KG1 (cell line): ENCODE results near the gene LMAN2L.
A peak's percentile ranks its signal among the peaks of the same experiment; 100 is the strongest.

Experiments
- DNase-seq: peaks from one replicate; lab custom pipeline; 2025; lab: John Stamatoyannopoulos, UW

The LMAN2L gene, protein sequence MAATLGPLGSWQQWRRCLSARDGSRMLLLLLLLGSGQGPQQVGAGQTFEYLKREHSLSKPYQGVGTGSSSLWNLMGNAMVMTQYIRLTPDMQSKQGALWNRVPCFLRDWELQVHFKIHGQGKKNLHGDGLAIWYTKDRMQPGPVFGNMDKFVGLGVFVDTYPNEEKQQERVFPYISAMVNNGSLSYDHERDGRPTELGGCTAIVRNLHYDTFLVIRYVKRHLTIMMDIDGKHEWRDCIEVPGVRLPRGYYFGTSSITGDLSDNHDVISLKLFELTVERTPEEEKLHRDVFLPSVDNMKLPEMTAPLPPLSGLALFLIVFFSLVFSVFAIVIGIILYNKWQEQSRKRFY

DNA sequence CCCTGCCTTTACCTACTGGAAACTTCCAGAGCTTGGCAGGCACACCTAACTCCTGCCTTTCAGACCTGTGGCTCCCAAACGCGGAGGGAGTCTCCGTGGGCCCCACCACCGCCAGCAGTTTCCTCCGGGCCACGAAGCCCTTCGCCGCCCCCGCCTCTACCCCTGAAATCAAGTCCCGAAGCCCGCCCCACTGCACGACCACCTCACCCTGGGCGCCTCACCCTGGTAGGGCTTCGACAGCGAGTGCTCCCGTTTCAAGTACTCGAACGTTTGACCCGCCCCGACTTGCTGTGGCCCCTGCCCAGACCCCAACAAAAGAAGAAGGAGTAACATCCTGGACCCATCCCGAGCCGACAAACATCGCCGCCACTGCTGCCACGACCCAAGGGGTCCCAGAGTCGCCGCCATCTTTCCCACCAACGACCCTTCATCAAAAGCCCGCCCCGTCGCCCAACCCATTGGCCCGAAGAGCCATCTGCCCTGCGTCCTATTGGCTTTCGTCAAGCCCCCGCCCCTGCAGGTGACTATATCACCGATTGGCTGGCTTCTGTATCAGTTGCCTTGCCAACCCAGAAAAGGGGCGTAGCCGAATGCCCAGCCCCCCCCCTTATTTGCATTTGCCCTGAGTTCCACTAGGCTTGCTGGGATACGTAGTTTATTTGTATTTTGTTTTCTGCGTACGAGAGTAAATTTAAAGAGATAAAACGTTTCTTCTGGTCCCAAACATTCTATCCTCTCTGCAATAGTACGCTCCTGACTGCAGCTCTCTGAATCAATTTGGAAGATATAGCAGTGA is at the start of gene LMAN2L:
Gene LMAN2L (minus strand): TSS at position 432 of the 796 bp plus-strand sequence. CDS start 24 bp downstream, at position 408.
- DNase-seq = peak; percentile 95

- no peak for DNase-seq
These were observed 49.4 kb upstream of the LMAN2L start for GRCh38 chr2:96789245-96789617.

DNA sequence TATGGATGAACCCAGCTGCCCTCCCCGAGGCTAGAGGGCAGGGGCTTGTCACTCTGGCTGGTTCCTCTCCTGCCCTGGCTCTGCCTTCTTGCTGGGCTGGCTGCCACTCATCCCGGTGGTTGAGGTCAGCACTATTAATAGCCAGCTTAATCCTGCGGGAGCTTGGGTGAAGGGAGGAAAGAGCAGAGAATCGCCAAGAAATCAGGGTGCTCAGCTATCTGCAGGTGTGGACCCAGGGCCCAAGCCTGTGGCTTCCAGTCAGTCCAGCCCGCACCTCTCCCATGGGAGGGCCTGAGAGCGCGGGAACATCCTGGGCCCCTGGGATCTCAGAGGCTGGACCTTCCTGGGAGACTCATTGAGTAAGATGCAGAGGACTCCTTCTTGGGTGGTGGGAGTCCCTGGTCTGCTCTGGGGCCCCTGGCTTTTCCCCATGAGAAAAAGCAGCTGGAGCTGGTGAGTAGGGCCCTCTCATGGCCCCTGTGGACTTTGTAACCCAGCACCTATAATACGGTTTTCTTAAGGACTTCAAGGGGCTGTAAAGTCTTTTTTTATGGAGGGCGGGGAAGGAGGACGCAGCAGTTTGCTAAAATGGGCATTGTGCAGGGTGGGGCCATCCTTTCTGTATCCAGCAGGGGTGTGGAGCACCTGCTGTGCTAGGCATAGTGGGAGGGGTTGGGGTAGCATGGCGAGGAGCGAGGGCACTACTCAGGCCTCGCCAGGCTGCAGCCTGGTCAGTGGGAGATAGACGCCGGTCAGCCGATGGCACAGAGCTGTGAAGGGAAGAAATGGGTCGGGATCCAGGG is 48.8 kb upstream of the LMAN2L start:
- no peak for DNase-seq

- no peak for DNase-seq
These were observed 47.5 kb upstream of the LMAN2L start for GRCh38 chr2:96787411-96787810.

- no peak for DNase-seq
These were observed 43.5 kb upstream of the LMAN2L start for GRCh38 chr2:96783388-96783787.

DNA sequence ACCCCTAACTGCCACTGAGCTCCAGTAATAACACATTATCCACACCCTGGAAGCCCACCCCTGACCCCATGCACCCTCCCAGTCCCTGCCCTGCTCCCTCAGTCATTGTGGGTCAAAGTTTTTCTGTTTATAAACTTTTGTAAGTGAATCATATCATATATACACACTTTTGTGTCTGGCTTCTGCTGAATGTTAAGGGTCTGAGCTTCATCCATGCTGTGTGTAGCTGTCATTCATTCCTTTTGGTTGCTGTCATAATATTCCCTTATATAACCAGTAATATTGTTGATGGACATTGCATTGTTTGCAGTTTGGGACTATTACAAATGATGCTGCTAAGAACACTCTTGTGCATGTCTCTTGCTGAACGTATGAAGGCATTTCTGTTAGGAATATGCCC is 35.3 kb upstream of the LMAN2L start:
- DNase-seq = no peak

GRCh38 chr2:96773922-96774321 is 34.1 kb upstream of the LMAN2L start:
- DNase-seq = no peak

DNA sequence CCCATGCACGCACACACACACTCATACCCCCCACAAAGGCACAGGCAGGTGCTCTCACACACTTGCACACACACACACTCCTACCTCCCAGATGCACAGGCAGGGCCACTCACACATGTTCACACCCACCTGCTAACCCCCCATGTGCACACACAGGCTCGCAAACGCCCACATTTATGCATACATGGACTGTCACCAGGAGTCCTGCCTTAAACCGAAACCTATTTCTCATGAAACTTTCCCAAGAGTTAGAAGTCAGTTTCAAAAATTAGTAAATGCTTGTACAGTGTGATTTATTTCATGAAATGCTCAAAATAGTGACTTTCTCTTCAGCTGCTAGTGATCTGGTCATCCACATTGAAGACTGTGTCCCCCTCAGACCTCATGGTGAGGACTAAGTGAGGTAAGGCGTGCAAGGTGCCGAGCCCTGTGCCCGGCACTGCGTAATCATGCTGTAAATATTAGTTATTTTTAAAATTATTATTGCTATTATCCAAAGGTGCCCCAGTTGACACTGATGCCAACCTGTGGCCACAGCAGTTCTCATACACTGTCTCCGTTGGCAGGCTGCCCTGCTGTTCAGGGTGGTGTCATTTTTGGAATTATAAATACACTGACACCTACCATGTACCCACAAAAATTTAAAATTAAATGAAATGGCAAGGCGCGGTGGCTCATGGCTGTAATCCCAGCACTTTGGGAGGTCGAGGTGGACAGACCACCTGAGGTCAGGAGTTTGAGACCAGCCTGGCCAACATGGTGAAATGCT is 33.2 kb upstream of the LMAN2L start:
- DNase-seq = no peak

GRCh38 chr2:96771796-96772618 is 32.1 kb upstream of the LMAN2L start:
- no peak for DNase-seq

DNA sequence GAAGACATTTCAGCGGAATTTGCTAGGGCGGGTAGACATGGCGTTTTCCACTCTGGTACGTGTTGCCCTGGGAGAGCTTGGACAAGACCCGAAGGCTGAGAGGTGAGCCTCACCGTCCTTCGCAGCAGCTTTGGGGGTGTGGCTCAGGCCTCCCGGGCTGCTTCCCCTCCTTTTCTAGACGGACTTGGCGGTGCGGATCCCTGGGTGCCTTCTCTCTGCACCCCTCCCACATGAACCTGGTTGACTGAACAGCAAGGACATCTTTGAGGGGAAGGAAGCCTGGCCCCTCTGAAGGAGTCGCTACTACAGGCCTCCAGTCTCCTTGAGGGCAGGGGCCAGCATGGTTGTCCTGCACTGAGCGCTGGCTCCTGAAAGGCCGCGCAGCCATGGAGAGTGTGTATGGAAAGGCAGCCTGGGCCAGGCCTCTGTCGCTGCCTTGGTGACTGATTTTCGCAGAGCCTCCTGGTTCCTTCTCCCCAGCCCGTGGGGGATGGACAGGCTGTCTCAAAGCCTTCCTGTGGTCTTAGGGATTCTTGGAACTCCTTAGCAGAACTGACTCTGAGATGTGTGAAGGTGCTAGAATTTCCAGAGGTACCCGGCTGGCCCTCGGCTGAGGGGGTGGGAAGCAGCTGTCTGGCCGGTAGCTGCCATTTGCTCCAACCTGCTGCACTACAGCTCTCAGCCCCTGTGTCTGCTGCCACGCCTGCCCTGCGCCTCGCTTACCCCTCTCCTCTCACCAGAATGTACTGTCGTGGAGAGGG is 30.8 kb upstream of the LMAN2L start:
- no peak for DNase-seq

- no peak for DNase-seq
These were observed 29.9 kb upstream of the LMAN2L start for GRCh38 chr2:96769814-96770213.

- DNase-seq = no peak
These were observed 28.3 kb upstream of the LMAN2L start for GRCh38 chr2:96768083-96768561.

- DNase-seq = no peak
These were observed 27.4 kb upstream of the LMAN2L start for GRCh38 chr2:96767135-96767871.

- peak; percentile 34 for DNase-seq
These were observed 24.4 kb upstream of the LMAN2L start for GRCh38 chr2:96764253-96764637.

- DNase-seq = no peak
These were observed 23.8 kb upstream of the LMAN2L start for GRCh38 chr2:96763511-96764252.

DNA sequence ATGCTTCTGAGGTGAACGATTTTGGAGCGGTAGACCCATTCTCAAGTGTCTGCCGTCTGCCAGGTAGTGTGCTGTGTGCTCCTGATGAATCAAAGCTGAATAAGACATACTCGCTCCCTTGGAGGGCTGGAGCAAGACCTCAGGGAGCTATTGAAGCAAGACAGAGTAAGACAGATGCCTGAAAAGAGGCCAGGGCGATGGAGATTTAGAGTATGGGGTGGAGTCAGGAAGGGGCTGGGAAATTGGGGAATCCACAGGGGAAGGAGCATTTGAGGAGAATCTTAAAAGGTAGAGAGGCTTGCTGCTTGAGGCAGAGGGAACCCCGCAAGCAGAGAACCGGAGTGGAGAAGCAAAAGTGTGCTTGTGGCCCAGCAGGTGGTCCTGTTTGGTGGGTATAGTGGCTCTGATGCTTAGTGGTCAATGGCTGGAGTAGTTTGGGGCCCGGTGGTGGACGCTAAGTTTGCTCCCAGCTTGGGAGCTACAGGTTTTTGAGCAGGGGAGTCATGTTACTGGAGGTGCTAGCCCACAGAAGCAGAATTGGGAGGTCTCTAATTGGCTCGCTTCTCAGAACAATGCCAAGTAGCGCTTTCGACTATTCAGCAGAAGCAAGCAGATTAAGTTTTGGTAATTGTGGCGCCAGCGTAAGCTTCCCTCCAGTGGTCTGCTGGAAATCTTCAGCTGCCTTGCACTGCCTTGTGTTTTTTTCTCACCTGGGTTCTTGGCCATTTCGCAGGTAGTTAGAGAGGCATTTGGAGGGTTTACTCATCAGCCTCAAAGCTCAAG is 22.9 kb upstream of the LMAN2L start:
- DNase-seq = peak; percentile 8

DNA sequence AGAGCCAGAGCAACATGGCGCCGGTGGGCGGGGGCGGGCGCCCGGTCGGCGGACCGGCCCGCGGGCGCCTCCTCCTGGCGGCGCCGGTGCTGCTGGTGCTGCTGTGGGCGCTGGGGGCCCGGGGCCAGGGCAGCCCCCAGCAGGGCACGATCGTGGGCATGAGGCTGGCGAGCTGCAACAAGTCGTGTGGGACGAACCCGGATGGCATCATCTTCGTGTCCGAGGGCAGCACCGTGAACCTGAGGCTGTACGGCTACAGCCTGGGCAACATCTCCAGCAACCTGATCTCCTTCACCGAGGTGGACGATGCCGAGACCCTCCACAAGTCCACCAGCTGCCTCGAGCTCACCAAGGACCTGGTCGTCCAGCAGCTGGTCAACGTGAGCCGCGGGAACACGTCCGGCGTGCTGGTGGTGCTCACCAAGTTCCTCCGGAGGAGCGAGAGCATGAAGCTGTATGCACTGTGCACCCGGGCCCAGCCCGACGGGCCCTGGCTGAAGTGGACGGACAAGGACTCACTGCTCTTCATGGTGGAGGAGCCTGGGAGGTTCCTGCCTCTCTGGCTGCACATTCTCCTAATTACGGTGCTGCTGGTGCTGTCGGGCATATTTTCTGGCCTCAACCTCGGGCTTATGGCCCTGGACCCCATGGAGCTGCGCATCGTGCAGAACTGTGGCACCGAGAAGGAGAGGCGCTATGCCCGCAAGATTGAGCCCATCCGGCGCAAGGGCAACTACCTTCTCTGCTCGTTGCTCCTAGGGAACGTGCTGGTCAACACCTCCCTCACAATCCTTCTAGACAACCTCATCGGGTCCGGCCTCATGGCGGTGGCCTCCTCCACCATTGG is 21.3 kb upstream of the LMAN2L start:
- no peak for DNase-seq
